K562 (cell line): ENCODE results near the gene AP2A2. TPM values are rescaled to one million over a fixed set of nuclear protein-coding genes. Genes with fewer than 3 reads are reported as not detected.

Experiments used
- ATAC-seq: fragments of 200-7000 bp; cut with Tn5 transposase; 3 replicates; pipeline ENCODE4 v1.9.1; 2020; ENCODE audit warnings: moderate library complexity
- BruUV-seq: library from RNA; stranded (reverse); fragments of 400-500 nt; replicated peaks from 2 replicates; lab custom pipeline; 2021; lab: Mats Ljungman, UMichigan
- CTCF ChIA-PET: fragments of 300-600 bp; formaldehyde crosslinking; extraction: SDS; loops from one replicate; lab custom pipeline; 2021; ENCODE audit warnings: low intra/inter-chr PET ratio; lab: Yijun Ruan, JAX
- POLR2A ChIA-PET: fragments of 300-600, 350-650 bp; sonication (Branson Sonifier 250); formaldehyde crosslinking; extraction: SDS; loops from one replicate; lab custom pipeline; 2021; ENCODE audit warnings: antibody characterized with exemption, inconsistent platforms; lab: Yijun Ruan, JAX
- DNase-seq, 4 experiments: peaks; one replicate each; pipeline versions ENCODE4 v3.0.0 to v3.0.0-alpha.2; 2011 to 2018; ENCODE audit warnings: low spot score in 3 of 4, mixed read lengths in 3 of 4; ENCODE audit errors: extremely low read depth in 1 of 4
- FAIRE-seq: peaks from 2 replicates; lab custom pipeline; 2011; peaks lifted over from hg19 to GRCh38; lab: Jason Lieb, UNC
- H2AFZ ChIP-seq: 2 replicates; pipeline ENCODE4 v1.6.0; 2011; ENCODE audit warnings: low read depth, low read length, control low read depth, inconsistent platforms
- H3K27ac ChIP-seq: fragments of 200-600 bp; 3 replicates; pipeline ENCODE4 v1.8.0; 2011; ENCODE audit warnings: low read depth, mild to moderate bottlenecking, control low read depth, inconsistent platforms, low read length, moderate library complexity, mixed read lengths; ENCODE audit errors: extremely low read depth
- H3K27me3 ChIP-seq, 2 experiments: fragments of 300-600 bp in 1 of 2; 2 replicates in 1 of 2; 3 replicates in 1 of 2; pipeline versions ENCODE4 v1.6.0 to v1.8.0; 2011; ENCODE audit warnings: inconsistent platforms in 2 of 2, low read length in 2 of 2, mild to moderate bottlenecking in 1 of 2, mixed read lengths in 1 of 2, moderate library complexity in 1 of 2; ENCODE audit not compliant: control insufficient read depth in 2 of 2, insufficient read depth in 2 of 2
- H3K36me3 ChIP-seq: fragments of 300-600 bp; 3 replicates; pipeline ENCODE4 v1.8.0; 2011; ENCODE audit warnings: mild to moderate bottlenecking, low read length, inconsistent platforms; ENCODE audit not compliant: control insufficient read depth, insufficient read depth
- H3K4me1 ChIP-seq, 2 experiments: fragments of 200-600 bp in 1 of 2; replicated peaks in 1 of 2; 2 replicates in 1 of 2; 3 replicates in 1 of 2; pipeline versions ENCODE4 v1.5.1 to v1.8.0; 2011; ENCODE audit warnings: inconsistent platforms in 2 of 2, low read length in 2 of 2, mild to moderate bottlenecking in 1 of 2, mixed read lengths in 1 of 2, moderate library complexity in 1 of 2; ENCODE audit not compliant: control insufficient read depth in 2 of 2, insufficient read depth in 2 of 2
- H3K4me2 ChIP-seq: 2 replicates; pipeline ENCODE4 v1.6.1; 2011; ENCODE audit warnings: low read length, control low read depth, inconsistent platforms, mixed read lengths; ENCODE audit not compliant: insufficient read depth
- H3K4me3 ChIP-seq: fragments of 200-600 bp; sonication (generic), shearing (Covaris generic); 2 replicates; pipeline ENCODE4 v1.5.1; 2016; ENCODE audit warnings: control low read depth, inconsistent platforms
- H3K79me2 ChIP-seq: fragments of 200-600 bp; 3 replicates; pipeline ENCODE4 v1.8.0; 2011; ENCODE audit warnings: low read length, inconsistent platforms; ENCODE audit not compliant: control insufficient read depth, insufficient read depth
- H3K9ac ChIP-seq, 2 experiments: 2 replicates each; pipeline versions ENCODE4 v1.6.0 to v1.6.1; 2011; ENCODE audit warnings: low read depth in 2 of 2, low read length in 2 of 2, control low read depth in 1 of 2, inconsistent platforms in 1 of 2, mild to moderate bottlenecking in 1 of 2, mixed read lengths in 1 of 2; ENCODE audit not compliant: insufficient read depth in 1 of 2
- H3K9me1 ChIP-seq: one replicate; pipeline ENCODE4 v1.6.0; 2011; ENCODE audit warnings: inconsistent platforms, mild to moderate bottlenecking, low read length, moderate library complexity; ENCODE audit not compliant: control insufficient read depth, insufficient read depth
- H3K9me3 ChIP-seq: replicated peaks from 2 replicates; pipeline ENCODE4 v1.5.1; 2011; ENCODE audit warnings: low read depth, low read length, inconsistent platforms; ENCODE audit not compliant: control insufficient read depth, insufficient read depth
- H4K20me1 ChIP-seq: replicated peaks from 2 replicates; pipeline ENCODE4 v1.6.1; 2011; ENCODE audit warnings: low read length, inconsistent platforms, mixed read lengths; ENCODE audit not compliant: control insufficient read depth, insufficient read depth
- RBM14 ChIP-seq: fragments of 200-400 bp; formaldehyde crosslinking; IDR thresholded peaks from 2 replicates; pipeline ENCODE4 v1.6.1; 2018; ENCODE audit warnings: low read depth, mild to moderate bottlenecking, low read length, moderate library complexity, borderline replicate concordance; ENCODE audit not compliant: insufficient read depth
- TAF1 ChIP-seq: IDR thresholded peaks from 2 replicates; pipeline ENCODE4 v1.6.1; 2011; ENCODE audit warnings: mild to moderate bottlenecking, low read length, moderate library complexity; ENCODE audit not compliant: insufficient read depth, control insufficient read depth, severe bottlenecking; ENCODE audit errors: extremely low read depth
- WGBS: fragments of 100-300 bp; shearing (Covaris generic); methylation state at CpG from one replicate; pipeline ENCODE4 v1.1.6; 2016; ENCODE audit warnings: low coverage, mixed read lengths; ENCODE audit not compliant: insufficient coverage; ENCODE audit errors: missing lambda C conversion rate; 5-methylcytosine and 5-hydroxymethylcytosine counted together
- in situ Hi-C: fragments of 300-500 bp; cut with MboI; formaldehyde crosslinking; loops from 4 replicates; pipeline ENCODE4 v1.15.0; 2018; ENCODE audit warnings: inconsistent platforms, mixed read lengths
- intact Hi-C: fragments of 100-400 bp; cut with micrococcal nuclease; formaldehyde crosslinking; loops from 2 replicates; pipeline ENCODE4 v1.14.2; 2022
- polyA plus RNA-seq, 8 experiments: library from polyadenylated mRNA; depleted of rRNA in 4 of 8; stranded (reverse) in 5 of 8; unstranded in 3 of 8; fragments of >200 nt; fragmentation: Nextera tagmentation in 2 of 8; fragmentation: Illumina TruSeq in 1 of 8; extraction: Ambion mirVana in 2 of 8; extraction: Trizol in 1 of 8; gene quantifications; 2 replicates each; pipeline versions ENCODE4 v1.2.1 to v1.2.3, GENCODE V29; 2011 to 2014; ENCODE audit warnings: inconsistent platforms in 1 of 8, missing spikeins in 1 of 8
- total RNA-seq, 7 experiments: library from RNA; depleted of rRNA in 6 of 7; stranded (reverse); fragments of >200 nt in 6 of 7; fragmentation: Illumina TruSeq in 2 of 7; extraction: Trizol in 2 of 7; gene quantifications; 2 replicates each; pipeline versions ENCODE4 v1.2.1 to v1.2.3, GENCODE V29; 2011 to 2021; ENCODE audit warnings: low replicate concordance in 1 of 7
- TF ChIP-seq, protein P1 (sequence below): fragments of 450-650 bp; IDR thresholded peaks from 2 replicates; pipeline ENCODE4 v1.6.1; 2017; ENCODE audit warnings: antibody characterized with exemption, mild to moderate bottlenecking

AP2A2 gene
- total and polyA plus RNA-seq, 9 of the 15 experiments (the other 6 are each of a cell fraction or from before 2014, with no cell fraction given): 0.69 to 41.7 (median 15.2) TPM

DNA sequence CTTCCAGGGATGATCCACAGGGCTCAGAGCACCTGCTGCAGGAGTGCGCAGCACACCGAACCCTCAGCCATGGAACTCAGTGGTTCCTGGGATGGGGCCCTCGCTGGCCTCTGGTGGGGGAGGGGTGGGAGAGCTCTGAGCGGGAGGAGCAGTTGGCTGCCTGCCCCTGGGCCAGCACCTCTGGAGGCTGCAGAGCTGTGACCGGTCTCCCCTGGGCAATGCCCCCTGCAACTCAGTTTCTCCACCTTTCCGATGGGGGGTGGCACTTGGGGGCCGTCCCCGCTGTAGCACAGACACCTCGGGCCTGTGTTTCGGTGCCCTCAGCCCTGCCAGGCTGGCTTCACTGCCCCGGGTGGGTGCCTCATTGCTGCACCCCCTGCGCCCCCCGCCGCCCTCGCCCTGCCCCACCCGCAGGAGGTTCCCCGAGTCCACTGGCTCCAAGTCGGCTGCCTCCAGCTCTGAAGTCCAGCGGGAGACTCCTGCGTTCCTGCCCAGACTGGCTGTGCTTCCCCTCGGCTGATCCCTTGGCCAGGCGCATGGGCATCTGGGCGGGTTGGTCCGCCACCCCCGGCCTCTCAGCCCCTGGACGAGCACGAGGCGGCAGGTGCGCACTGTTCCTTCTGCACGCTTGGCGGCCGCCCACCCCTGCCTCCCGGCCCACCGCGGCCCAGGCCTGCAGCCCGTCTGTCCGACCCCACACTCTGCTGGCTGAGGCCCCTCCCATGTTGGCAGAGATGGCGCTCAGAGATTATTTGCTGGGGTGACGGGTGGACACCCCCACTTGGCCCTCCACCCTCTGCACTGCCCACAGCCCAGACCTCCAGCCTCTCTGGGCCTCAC, 109.0 kb downstream of the AP2A2 start (continued):
- TF ChIP-seq, protein P1, sequence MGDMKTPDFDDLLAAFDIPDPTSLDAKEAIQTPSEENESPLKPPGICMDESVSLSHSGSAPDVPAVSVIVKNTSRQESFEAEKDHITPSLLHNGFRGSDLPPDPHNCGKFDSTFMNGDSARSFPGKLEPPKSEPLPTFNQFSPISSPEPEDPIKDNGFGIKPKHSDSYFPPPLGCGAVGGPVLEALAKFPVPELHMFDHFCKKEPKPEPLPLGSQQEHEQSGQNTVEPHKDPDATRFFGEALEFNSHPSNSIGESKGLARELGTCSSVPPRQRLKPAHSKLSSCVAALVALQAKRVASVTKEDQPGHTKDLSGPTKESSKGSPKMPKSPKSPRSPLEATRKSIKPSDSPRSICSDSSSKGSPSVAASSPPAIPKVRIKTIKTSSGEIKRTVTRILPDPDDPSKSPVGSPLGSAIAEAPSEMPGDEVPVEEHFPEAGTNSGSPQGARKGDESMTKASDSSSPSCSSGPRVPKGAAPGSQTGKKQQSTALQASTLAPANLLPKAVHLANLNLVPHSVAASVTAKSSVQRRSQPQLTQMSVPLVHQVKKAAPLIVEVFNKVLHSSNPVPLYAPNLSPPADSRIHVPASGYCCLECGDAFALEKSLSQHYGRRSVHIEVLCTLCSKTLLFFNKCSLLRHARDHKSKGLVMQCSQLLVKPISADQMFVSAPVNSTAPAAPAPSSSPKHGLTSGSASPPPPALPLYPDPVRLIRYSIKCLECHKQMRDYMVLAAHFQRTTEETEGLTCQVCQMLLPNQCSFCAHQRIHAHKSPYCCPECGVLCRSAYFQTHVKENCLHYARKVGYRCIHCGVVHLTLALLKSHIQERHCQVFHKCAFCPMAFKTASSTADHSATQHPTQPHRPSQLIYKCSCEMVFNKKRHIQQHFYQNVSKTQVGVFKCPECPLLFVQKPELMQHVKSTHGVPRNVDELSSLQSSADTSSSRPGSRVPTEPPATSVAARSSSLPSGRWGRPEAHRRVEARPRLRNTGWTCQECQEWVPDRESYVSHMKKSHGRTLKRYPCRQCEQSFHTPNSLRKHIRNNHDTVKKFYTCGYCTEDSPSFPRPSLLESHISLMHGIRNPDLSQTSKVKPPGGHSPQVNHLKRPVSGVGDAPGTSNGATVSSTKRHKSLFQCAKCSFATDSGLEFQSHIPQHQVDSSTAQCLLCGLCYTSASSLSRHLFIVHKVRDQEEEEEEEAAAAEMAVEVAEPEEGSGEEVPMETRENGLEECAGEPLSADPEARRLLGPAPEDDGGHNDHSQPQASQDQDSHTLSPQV: no peak
- TF ChIP-seq, all 486 proteins: peak for 0

DNA sequence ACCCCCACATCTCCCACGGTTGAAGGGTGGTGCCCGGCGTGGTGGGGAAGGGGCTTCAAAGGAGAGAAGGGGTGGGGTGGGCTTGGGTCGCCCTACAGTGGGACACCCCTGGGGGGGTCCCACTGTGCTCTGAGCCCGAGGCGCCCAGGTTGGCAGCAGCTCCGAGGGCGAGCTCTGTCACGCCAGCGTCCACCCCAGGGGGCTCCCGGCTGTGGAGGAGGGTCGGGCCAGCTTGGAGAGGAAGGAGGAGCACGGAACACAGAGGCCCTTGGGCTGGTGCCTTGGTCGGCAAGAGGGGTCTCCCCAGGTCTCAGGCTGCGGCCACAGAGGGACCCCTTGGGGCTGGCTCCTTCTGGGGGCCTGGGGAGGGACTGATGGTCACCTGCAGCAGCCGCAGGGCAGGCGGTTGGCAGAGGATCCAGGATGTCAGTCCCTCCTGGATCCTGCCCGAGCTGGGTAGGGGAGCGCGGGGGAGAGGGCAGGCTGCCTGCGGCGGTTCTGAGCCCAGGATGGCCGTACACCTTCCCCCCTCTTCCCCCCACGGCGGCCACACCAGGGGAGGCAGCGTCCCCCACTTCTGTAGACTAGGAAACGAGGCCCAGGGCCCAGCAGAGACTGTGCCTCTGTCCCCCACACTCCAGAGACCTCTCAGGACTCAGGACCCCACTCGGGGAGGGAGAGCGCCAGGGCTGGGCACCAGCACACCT, 110.1 kb downstream of the AP2A2 start:
- no peaks in the 10 kb centered on the region for H3K9me1 ChIP-seq
- no peak for DNase-seq
- no peak overlapping the region for H2AFZ ChIP-seq
- peaks cover 0 to 62% of the 10 kb centered on the region in 2 experiments; a peak in 2 of 5 replicates for H3K4me1 ChIP-seq
- H3K79me2 ChIP-seq: no peaks in the 10 kb centered on the region
- peaks cover 19% of the 10 kb centered on the region; the same call in 1 of the 2 replicates for H4K20me1 ChIP-seq
- ChIA-PET POLR2A (no interaction called here), CTCF (no interaction called here)
- no peak; the same call in 2 of the 3 replicates for ATAC-seq
- no peaks in the 10 kb centered on the region for H3K9me3 ChIP-seq
- peaks cover 9 to 53% of the 10 kb centered on the region in 2 experiments; a peak in 4 of 5 replicates for H3K27me3 ChIP-seq
- no peak overlapping the region for H3K9ac ChIP-seq
- H3K4me3 ChIP-seq: no peak overlapping the region
- 0 out of 2 replicates have a peak, but pooled peaks have one; percentile 62 for TF ChIP-seq RBM14
- no peak for TF ChIP-seq TAF1
- FAIRE-seq: no peak
- in situ Hi-C loops (no loop called here), intact Hi-C loops (no loop called here)
- whole genome bisulfite sequencing: 7% methylated on average over 18 of the region's 29 CpGs
- BruUV-seq: no TSS peak
- no peak overlapping the region for H3K4me2 ChIP-seq
- H3K27ac ChIP-seq: no peak overlapping the region
- no peaks in the 10 kb centered on the region for H3K36me3 ChIP-seq
